MCF 10A (cell line): ENCODE data around the gene SARDH. TPM values are rescaled to one million over a fixed set of nuclear protein-coding genes. Genes with fewer than 3 reads are reported as not detected.

Experiments
- BruUV-seq: library from RNA; stranded (reverse); fragments of 400-500 nt; replicated peaks from 2 replicates; lab custom pipeline; 2021; lab: Mats Ljungman, UMichigan
- CTCF ChIA-PET: fragments of 300-600 bp; sonication (Branson Sonifier 250); formaldehyde crosslinking; extraction: SDS; loops from one replicate; lab custom pipeline; 2021; ENCODE audit warnings: antibody characterized with exemption, inconsistent platforms; lab: Yijun Ruan, JAX
- POLR2A ChIA-PET: fragments of 300-600, 350-650 bp; sonication (Branson Sonifier 250); formaldehyde crosslinking; extraction: SDS; loops from one replicate; lab custom pipeline; 2020; ENCODE audit warnings: antibody characterized with exemption, inconsistent platforms; lab: Yijun Ruan, JAX
- DNase-seq: peaks from one replicate; pipeline ENCODE4 v3.0.0-alpha.2; 2018; ENCODE audit not compliant: unreplicated experiment
- H3K27ac Mint-ChIP-seq: one replicate; pipeline ENCODE4 v1.8.0; 2022; ENCODE audit warnings: mild to moderate bottlenecking, low read depth, mixed read lengths; ENCODE audit not compliant: unreplicated experiment
- H3K27me3 Mint-ChIP-seq: one replicate; pipeline ENCODE4 v1.8.0; 2022; ENCODE audit warnings: mixed read lengths; ENCODE audit not compliant: insufficient read depth, unreplicated experiment
- H3K36me3 Mint-ChIP-seq: one replicate; pipeline ENCODE4 v1.8.0; 2022; ENCODE audit warnings: mild to moderate bottlenecking, moderate library complexity, mixed read lengths; ENCODE audit not compliant: insufficient read depth, unreplicated experiment
- H3K4me1 Mint-ChIP-seq: one replicate; pipeline ENCODE4 v1.8.0; 2022; ENCODE audit warnings: mixed read lengths; ENCODE audit not compliant: insufficient read depth, unreplicated experiment
- H3K4me3 Mint-ChIP-seq: one replicate; pipeline ENCODE4 v1.8.0; 2022; ENCODE audit warnings: mild to moderate bottlenecking, moderate library complexity, mixed read lengths; ENCODE audit not compliant: unreplicated experiment
- H3K9me3 Mint-ChIP-seq: one replicate; pipeline ENCODE4 v1.8.0; 2022; ENCODE audit warnings: mixed read lengths; ENCODE audit not compliant: unreplicated experiment
- intact Hi-C: fragments of 100-400 bp; cut with micrococcal nuclease; formaldehyde crosslinking; loops from 2 replicates; pipeline ENCODE4 v1.14.1; 2022
- total RNA-seq: library from RNA; stranded (reverse); gene quantifications from 2 replicates; pipeline ENCODE4 v1.2.3, GENCODE V29; 2022
- TF ChIP-seq, protein P1 (sequence below): fragments of 200-600 bp; IDR thresholded peaks from one replicate; pipeline ENCODE4 v1.8.0; 2022; ENCODE audit warnings: antibody characterized with exemption, mild to moderate bottlenecking; ENCODE audit not compliant: unreplicated experiment

SARDH gene
- total RNA-seq, 1 experiment from 2014 or later, result not detected

DNA sequence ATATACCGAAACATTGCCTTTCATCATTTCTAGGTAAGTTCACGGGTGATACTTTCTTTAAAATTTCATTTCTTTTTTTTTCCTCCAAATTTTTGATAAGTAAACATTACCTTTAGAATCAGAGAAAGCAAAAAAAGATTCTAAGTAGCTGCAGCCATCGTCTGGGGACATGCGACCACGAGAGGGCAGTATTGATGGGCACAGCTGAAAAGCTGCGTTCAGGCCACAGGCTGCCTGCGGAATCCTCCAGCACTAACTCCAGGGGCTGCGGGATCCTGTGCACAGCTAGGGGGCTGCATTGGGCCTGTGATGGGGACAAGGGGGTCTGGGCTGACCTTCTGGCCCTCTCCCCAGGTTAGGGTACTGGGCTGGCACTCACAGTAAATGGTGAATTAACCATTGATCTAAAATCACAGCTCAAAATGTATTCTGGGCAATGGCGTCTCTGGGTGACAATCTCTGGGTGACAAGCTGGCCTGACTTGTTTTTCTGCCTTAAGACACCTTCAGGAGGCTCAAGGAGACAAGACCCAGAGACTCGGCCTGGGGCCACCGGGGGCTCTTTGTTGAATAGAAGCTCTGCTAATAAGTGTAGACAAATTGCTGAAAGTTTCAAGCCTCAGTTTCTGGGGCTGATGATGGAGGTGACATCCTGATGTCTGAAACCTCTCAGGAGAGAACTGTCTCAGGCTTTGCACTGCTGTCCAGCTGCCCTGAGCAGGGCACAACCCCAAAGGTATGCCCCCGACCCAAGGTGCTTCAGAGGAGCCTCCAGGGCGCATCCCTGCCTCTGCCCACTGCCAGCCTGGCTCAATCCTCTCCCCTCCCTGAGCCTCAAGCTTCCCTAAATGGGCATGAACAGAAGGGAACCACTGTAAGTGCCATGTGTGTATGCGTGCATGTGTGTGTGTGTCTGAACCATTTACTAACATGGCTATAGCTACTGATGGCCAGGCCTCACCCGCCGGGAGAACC is 44.3 kb upstream of the SARDH start:
- DNase-seq, result peak; percentile 55
- Mint-ChIP-seq H3K4me1 (no peaks in the 10 kb centered on the region), H3K4me3 (no peak overlapping the region), H3K9me3 (no peaks in the 10 kb centered on the region), H3K27ac (no peak overlapping the region), H3K36me3 (peaks cover 16% of the 10 kb centered on the region), H3K27me3 (no peaks in the 10 kb centered on the region)
- BruUV-seq, result no TSS peak
- intact Hi-C loops, result loop anchor here (1.0 to 5.0 kb wide), 2 partner anchors 212 to 315 kb away; no protein-coding TSS in a partner anchor
- POLR2A ChIA-PET, result interaction anchor here (0.6 to 1.9 kb wide), 3 partner anchors 211 to 407 kb away, joined by 3 to 16 read pairs (median 3); no protein-coding TSS in a partner anchor
- CTCF ChIA-PET, result interaction anchor here (0.5 to 7.0 kb wide), 33 partner anchors 9 to 1217 kb away, joined by 3 to 136 read pairs (median 4); no protein-coding TSS in a partner anchor
- TF ChIP-seq, protein P1, sequence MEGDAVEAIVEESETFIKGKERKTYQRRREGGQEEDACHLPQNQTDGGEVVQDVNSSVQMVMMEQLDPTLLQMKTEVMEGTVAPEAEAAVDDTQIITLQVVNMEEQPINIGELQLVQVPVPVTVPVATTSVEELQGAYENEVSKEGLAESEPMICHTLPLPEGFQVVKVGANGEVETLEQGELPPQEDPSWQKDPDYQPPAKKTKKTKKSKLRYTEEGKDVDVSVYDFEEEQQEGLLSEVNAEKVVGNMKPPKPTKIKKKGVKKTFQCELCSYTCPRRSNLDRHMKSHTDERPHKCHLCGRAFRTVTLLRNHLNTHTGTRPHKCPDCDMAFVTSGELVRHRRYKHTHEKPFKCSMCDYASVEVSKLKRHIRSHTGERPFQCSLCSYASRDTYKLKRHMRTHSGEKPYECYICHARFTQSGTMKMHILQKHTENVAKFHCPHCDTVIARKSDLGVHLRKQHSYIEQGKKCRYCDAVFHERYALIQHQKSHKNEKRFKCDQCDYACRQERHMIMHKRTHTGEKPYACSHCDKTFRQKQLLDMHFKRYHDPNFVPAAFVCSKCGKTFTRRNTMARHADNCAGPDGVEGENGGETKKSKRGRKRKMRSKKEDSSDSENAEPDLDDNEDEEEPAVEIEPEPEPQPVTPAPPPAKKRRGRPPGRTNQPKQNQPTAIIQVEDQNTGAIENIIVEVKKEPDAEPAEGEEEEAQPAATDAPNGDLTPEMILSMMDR, result peak; percentile 64

DNA sequence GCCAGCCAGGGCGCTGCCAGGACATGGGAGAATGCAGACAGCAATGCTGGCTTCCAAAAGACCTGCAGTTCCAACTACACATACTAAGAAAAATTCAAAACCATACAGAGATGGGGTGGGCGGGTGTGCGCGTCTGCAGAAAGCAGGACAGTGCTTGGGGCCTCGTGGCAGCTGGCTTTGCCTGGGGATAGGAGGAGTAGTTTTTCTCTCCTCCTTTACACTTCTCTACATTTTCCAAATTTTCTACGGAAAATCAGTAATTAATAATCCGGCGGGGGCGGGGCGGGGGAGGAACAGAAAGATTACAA is 43.6 kb upstream of the SARDH start:
- no peak overlapping the region for H3K27ac Mint-ChIP-seq
- H3K9me3 Mint-ChIP-seq, result no peaks in the 10 kb centered on the region
- CTCF ChIA-PET, result interaction anchor here (0.6 to 7.0 kb wide), 18 partner anchors 9 to 1251 kb away, joined by 3 to 136 read pairs (median 5); no protein-coding TSS in a partner anchor

DNA sequence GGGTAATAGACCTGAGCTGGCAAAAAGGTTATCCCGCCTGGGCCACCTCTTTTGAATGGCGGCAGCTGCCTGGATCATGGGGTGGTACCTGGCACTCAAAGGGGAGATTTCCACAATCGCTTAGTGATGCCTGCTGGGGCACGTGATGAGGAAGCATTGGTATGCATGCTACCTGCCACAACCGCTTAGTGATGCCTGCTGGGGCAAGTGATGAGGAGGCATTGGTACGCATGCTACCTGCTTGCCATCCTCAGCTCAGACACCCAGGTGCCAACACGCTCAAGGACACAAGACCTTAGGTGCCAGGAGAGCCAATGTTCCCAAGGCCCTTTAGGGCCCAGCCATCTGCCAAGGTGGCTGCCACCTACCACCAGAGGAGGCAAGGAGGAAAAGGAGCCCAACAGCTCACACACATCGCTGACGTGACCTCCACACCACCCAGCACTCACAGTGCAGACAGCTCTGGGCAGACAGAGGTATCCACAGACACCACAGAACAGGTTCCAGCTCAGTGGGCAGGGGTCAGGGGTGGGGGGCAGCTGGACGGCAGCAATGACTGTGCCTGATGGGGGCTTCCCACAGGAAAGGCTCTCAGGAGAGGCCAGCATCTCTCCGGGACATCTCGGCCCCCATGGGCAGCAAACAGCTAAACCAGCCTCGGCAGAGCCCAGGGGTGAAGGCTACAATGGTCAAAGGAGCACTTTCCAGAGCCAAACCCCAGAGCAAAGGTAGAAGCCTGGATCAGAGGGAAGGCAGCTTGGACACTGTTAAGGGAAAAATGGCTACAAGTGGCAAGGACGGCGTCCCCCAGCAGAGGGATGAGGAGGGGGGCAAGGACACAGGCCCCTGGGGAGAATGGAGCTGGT is 43.0 kb upstream of the SARDH start:
- ChIA-PET CTCF (interaction anchor here (0.6 to 7.0 kb wide), 20 partner anchors 8 to 1251 kb away, joined by 3 to 136 read pairs (median 4); no protein-coding TSS in a partner anchor), POLR2A (interaction anchor here (0.6 to 1.0 kb wide), 2 partner anchors 210 to 383 kb away, joined by 3 to 4 read pairs; partner anchors contain the start of gene RNU6ATAC)
- no TSS peak for BruUV-seq
- Mint-ChIP-seq H3K9me3 (no peaks in the 10 kb centered on the region), H3K4me3 (no peak overlapping the region), H3K4me1 (no peaks in the 10 kb centered on the region), H3K27me3 (no peaks in the 10 kb centered on the region), H3K27ac (no peak overlapping the region), H3K36me3 (peaks cover 16% of the 10 kb centered on the region)
- DNase-seq, result no peak
- TF ChIP-seq, protein P1, result no peak
- intact Hi-C loops, result loop anchor here (5.0 kb wide), 1 partner anchor 316 kb away; no protein-coding TSS in a partner anchor

More for the DNA sequence above, 43.6 kb upstream of the SARDH start:
- TF ChIP-seq, protein P1, result no peak
- POLR2A ChIA-PET, result interaction anchor here (0.6 to 1.9 kb wide), 4 partner anchors 209 to 406 kb away, joined by 3 to 16 read pairs (median 4); partner anchors contain the start of gene RNU6ATAC
- no peak for DNase-seq
- Mint-ChIP-seq H3K4me3 (no peak overlapping the region), H3K36me3 (peaks cover 16% of the 10 kb centered on the region), H3K4me1 (no peaks in the 10 kb centered on the region), H3K27me3 (no peaks in the 10 kb centered on the region)
- BruUV-seq, result no TSS peak
- intact Hi-C loops, result loop anchor here (1.0 to 5.0 kb wide), 2 partner anchors 213 to 316 kb away; no protein-coding TSS in a partner anchor
